ENCODE results near the gene VMP1.

- TF ChIP-seq CTCF (IDR thresholded peaks at IDR 0.05; ENCODE audit: borderline replicate concordance, extremely low read depth, low read length, poor library complexity, severe bottlenecking), result no peak
- TF ChIP-seq EZH2 (IDR thresholded peaks at IDR 0.05; ENCODE audit: borderline replicate concordance, low read depth, low read length, severe bottlenecking), result no peak
Measured at GRCh38 chr17:59811209-59811608, 103.8 kb downstream of the VMP1 start.
